Colon (tissue), 2 donors: ENCODE results near the gene RPL37.
"Not testable (repeated sequence)": the region's sequence is repeated elsewhere in the genome, so short reads cannot be mapped to it uniquely, and the experiment has no call there.

Experiments used
- FAIRE-seq: peaks from 2 replicates; lab custom pipeline; 2012; peaks lifted over from hg19 to GRCh38; lab: Jason Lieb, UNC
- donor health status: control.
- donor health status: control.

The RPL37 gene

DNA sequence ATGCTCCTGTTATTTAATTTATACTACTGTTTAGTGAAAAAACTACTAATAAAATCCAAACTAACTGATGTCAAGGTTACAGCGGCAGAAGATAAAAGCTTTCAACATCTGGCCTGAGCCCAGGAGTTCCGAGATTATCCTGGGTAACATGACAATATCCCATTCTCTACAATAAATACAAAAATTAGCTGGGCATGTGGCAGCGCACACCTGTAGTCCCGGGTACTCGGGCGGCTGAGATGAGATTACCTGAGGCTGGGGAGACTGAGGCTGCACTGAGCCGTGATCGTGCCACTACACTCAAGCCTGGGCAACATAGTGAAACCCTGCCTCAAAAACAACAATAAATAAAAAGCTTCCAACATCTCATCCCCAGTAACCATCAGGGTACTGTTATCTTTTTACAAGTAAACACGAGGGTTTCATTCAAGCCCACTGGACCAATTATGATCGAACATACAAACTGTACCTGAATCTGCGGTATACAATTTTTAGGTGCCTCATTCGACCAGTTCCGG lies 1.3 kb downstream of the RPL37 start:
- FAIRE-seq, result no peak

- no peak for FAIRE-seq
Measured at GRCh38 chr5:40832345-40832744, 2.7 kb downstream of the RPL37 start.

- FAIRE-seq, result no peak
Measured at GRCh38 chr5:40831346-40832210, 3.4 kb downstream of the RPL37 start.

DNA sequence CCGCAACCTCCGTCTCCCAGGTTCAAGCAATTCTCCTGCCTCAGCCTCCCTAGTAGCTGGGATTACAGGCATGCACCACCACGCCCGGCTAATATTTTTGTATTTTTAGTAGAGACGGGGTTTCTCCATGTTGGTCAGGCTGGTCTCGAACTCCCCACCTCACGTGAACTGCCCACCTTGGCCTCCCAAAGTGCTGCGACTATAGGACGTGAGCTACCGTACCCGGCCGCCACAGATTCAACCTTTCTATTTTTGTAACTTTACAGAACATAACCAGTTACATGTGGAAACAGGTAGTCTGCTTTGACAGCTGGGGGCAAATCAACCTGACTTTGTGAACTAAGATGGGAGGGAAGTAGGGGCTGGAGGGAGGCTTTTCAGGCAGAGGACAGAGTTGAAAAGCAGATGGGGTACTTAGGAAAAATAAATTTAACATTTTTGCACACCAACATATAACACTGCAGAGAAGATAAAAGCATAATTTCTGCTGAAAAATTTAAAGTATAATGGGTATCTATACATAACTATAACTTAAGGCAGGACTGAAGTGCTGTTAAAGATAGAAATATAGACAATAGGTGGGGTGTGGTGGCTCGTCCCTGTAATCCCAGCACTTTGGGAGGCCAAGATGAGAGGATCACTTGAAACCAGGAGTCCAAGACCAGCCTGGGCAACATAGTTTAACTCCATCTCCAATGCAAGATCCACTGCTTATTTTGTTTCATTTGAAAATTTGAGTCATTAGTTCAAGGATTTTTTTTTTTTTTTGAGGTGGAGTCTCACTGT lies 5.1 kb downstream of the RPL37 start:
- no peak for FAIRE-seq

GRCh38 chr5:40828690-40829661 lies 6.0 kb downstream of the RPL37 start:
- FAIRE-seq, result no peak

GRCh38 chr5:40828021-40828631 lies 6.9 kb downstream of the RPL37 start:
- FAIRE-seq, result no peak

- FAIRE-seq, result no peak
Measured at GRCh38 chr5:40827188-40827977, 7.6 kb downstream of the RPL37 start.

DNA sequence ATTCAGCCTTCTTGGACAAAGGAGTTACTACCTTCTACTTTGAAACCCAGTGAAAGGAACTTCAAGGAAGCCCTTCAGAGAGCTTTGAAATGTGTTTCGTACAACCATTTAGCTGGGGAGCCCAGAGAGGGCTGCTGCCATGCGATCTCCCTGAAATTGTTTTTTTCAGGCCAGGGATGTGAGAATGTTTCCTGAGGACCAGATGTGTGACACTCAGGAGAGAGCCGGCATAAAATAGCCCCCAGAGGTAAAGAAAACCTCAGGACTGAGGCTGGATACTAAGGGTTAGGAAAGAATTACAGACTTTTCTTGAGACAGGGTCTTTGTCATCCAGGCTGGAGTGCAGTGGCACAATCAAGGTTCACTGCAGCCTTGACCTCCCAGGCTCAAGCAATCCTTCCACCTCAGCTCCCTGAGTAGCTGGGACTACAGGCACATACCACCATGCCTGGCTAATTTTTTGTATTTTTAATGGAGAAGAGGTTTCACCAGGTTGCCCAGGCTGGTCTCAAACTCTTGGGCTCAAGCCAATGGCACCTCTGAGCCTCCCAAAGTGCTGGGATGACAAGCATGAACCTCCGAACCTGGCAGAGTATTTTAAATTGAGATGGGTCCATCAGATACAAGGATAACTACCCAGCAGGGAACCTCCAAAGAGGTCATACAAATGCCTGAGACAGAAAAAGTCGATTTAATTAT lies 8.4 kb downstream of the RPL37 start:
- no peak for FAIRE-seq

- FAIRE-seq, result not testable (repeated sequence)
Measured at GRCh38 chr5:40825461-40826043, 9.5 kb downstream of the RPL37 start.

GRCh38 chr5:40823459-40823858 lies 11.6 kb downstream of the RPL37 start:
- FAIRE-seq, result no peak

GRCh38 chr5:40813698-40814281 lies 21.2 kb downstream of the RPL37 start:
- FAIRE-seq, result no peak

DNA sequence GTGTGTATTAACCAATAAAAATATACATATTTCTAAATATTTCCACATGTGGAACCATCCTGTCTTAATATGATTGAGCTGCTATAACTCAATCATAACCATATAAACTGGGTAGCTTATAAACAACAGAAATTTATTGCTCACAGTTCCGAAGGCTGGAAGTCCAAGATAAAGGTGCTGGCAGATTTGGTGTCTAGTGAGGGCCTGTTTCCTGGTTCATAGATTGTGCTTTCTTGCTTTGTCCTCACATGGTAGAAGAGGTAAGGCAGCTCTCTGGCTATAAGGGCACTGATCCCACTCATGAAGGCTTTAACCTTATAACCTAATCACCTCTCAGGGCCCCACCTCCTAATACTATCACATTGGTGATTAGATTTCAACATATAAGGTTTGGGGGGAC lies 22.9 kb downstream of the RPL37 start:
- FAIRE-seq, result no peak

- FAIRE-seq, result no peak
Measured at GRCh38 chr5:40801771-40802562, 33.1 kb downstream of the RPL37 start.

DNA sequence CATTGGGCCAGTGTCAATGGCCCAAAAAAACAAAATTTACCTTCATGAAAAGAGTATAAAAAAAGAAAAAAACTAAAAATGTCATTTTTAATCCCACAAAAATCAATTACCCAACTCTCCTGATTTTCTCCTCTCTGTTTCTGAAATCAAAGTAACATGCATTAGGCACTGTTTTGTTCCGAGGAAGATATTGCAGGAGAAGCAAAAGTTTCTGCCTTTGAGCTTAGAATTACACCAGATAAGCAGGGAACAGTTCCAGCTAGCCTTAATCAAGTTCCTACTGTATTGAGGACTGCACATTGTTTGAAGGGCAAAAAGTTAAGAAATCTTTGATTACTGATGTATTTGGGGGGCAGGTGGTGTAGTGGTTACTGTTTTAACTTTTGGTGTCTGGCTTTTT lies 35.8 kb downstream of the RPL37 start:
- FAIRE-seq, result no peak

DNA sequence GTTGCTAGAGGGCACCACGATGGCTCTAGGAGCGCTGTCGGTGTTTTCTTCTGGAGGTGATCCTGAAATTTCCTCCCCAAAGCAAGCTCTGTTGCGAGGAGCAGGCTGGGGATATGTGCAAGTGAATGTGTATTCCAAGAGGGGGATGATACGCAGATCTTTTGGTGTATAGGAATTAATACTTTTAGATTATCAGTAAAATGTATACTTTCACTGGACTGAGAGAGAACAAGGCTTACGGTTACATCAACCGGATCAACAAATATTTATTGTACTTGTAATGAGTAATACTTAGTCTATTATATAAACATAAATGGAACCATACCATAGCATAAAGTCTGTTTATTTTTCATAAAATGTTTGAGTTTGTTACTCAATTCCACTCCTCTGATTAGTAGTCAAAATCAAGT lies 36.2 kb downstream of the RPL37 start:
- FAIRE-seq, result no peak

GRCh38 chr5:40798012-40798800 lies 36.8 kb downstream of the RPL37 start, which contains the start of gene PRKAA1:
Gene PRKAA1 (minus strand): TSS chr5:40798374. CDS start chr5:40798189, 185 bp downstream.
- FAIRE-seq, result no peak

- no peak for FAIRE-seq
Measured at GRCh38 chr5:40797273-40798011, 37.6 kb downstream of the RPL37 start.
